Measurements from ENCODE around the gene EHMT2. TPM values are rescaled to one million over a fixed set of nuclear protein-coding genes. Genes with fewer than 3 reads are reported as not detected.
"Not testable (repeated sequence)": the region's sequence is repeated elsewhere in the genome, so short reads cannot be mapped to it uniquely, and the experiment has no call there.

EHMT2 gene
- total RNA-seq, 4 donors from 2014 or later: 23.4 to 34.5 (median 27.4) TPM

- intact Hi-C loops (cut with DNase I): no loop called here
- Histone ChIP-seq H3K4me1 (peaks cover 7 to 43% (median 19%) of the 10 kb centered on the region in 3 donors), H3K36me3 (peaks cover 1 to 16% (median 5%) of the 10 kb centered on the region in 3 donors), H3K27me3 (no peaks in the 10 kb centered on the region), H3K4me3 (no peak overlapping the region), H3K9me3 (no peaks in the 10 kb centered on the region), H3K27ac (no peak overlapping the region)
- no peak for DNase-seq
- no peak for TF ChIP-seq CTCF (IDR thresholded peaks at IDR 0.05)
- TF ChIP-seq POLR2A (IDR thresholded peaks at IDR 0.05): no peak
- 80 to 86% methylated on average over 6 to 8 of the region's 8 CpGs for WGBS, 2 donors
Observed at GRCh38 chr6:31864818-31865204, 32.7 kb downstream of the EHMT2 start.

- H3K27me3 ChIP-seq; H3K9me3 ChIP-seq; DNase-seq; intact Hi-C loops (cut with DNase I): not testable (repeated sequence)
- Histone ChIP-seq H3K4me3 (peak overlapping the region; percentile 22 to 95 (median 77)), H3K4me1 (peaks cover 7 to 43% (median 19%) of the 10 kb centered on the region in 3 donors), H3K27ac (peak overlapping the region; percentile 65 to 92 (median 88)), H3K36me3 (peaks cover 8 to 23% (median 11%) of the 10 kb centered on the region in 3 donors)
- TF ChIP-seq CTCF (IDR thresholded peaks at IDR 0.05): peak in 1 of 6 experiments; percentile 2
- WGBS, 2 donors: 9 to 11% methylated on average over 12 to 16 of the region's 16 CpGs
Observed at GRCh38 chr6:31864123-31864562, 33.4 kb downstream of the EHMT2 start.

GRCh38 chr6:31862344-31863235, 34.9 kb downstream of the EHMT2 start, which contains the start of gene NEU1:
Gene NEU1, minus strand, starts transcription at chr6:31862821. Its CDS starts 45 bp downstream, at chr6:31862776.
- intact Hi-C loops (cut with DNase I): no loop called here
- 1% methylated on average over 35 of the region's 64 CpGs for WGBS, 2 donors
- H3K27me3 ChIP-seq: no peaks in the 10 kb centered on the region
- H3K4me3 ChIP-seq: peak within 1 kb of the TSS; percentile 54 to 95 (median 77)
- peaks cover 7 to 34% (median 19%) of the 10 kb centered on the region in 3 donors for H3K4me1 ChIP-seq
- DNase-seq: peak; percentile 99
- TF ChIP-seq POLR2A (IDR thresholded peaks at IDR 0.05) (peak in 3 of 4 donors; percentile 86 to 97 (median 94)), CTCF (IDR thresholded peaks at IDR 0.05) (no peak)
- H3K27ac ChIP-seq: peak within 1 kb of the TSS; percentile 77 to 94 (median 92)
- peaks cover 11 to 38% (median 15%) of the 10 kb centered on the region in 3 donors for H3K36me3 ChIP-seq
- no peaks in the 10 kb centered on the region for H3K9me3 ChIP-seq

- whole genome bisulfite sequencing, 2 donors: 28 to 30% methylated on average over 6 to 12 of the region's 17 CpGs
- intact Hi-C loops (cut with DNase I): no loop called here
- H3K27me3 ChIP-seq: no peaks in the 10 kb centered on the region
- H3K4me3 ChIP-seq: peak overlapping the region; percentile 54 to 95 (median 77)
- no peak for DNase-seq
- H3K9me3 ChIP-seq: no peaks in the 10 kb centered on the region
- H3K36me3 ChIP-seq: peaks cover 11 to 45% (median 15%) of the 10 kb centered on the region in 3 donors
- peaks cover 7 to 34% (median 19%) of the 10 kb centered on the region in 3 donors for H3K4me1 ChIP-seq
- TF ChIP-seq CTCF (IDR thresholded peaks at IDR 0.05) (no peak), POLR2A (IDR thresholded peaks at IDR 0.05) (no peak)
- peak overlapping the region in 3 of 4 donors; percentile 77 to 92 (median 92) for H3K27ac ChIP-seq
Observed at GRCh38 chr6:31861919-31862343, 35.6 kb downstream of the EHMT2 start.

GRCh38 chr6:31861150-31861549, 36.3 kb downstream of the EHMT2 start:
- H3K4me3 ChIP-seq: no peak overlapping the region
- H3K27me3 ChIP-seq: no peaks in the 10 kb centered on the region
- no peak for DNase-seq
- peaks cover 11 to 45% (median 15%) of the 10 kb centered on the region in 3 donors for H3K36me3 ChIP-seq
- H3K4me1 ChIP-seq: peaks cover 7 to 34% (median 19%) of the 10 kb centered on the region in 3 donors
- no peak overlapping the region for H3K27ac ChIP-seq
- intact Hi-C loops (cut with DNase I): no loop called here
- no peaks in the 10 kb centered on the region for H3K9me3 ChIP-seq
- 87 to 94% methylated on average over 4 to 5 of the region's 7 CpGs for WGBS, 2 donors
- TF ChIP-seq POLR2A (IDR thresholded peaks at IDR 0.05): no peak
- TF ChIP-seq CTCF (IDR thresholded peaks at IDR 0.05): no peak

Data from esophagus squamous epithelium (tissue), 5 donors.